NCI-H2171 (cell line): ENCODE measurements around the gene OLFM3.

Experiments used
- DNase-seq: peaks from one replicate; lab custom pipeline; 2025; lab: John Stamatoyannopoulos, UW

The OLFM3 gene

DNA sequence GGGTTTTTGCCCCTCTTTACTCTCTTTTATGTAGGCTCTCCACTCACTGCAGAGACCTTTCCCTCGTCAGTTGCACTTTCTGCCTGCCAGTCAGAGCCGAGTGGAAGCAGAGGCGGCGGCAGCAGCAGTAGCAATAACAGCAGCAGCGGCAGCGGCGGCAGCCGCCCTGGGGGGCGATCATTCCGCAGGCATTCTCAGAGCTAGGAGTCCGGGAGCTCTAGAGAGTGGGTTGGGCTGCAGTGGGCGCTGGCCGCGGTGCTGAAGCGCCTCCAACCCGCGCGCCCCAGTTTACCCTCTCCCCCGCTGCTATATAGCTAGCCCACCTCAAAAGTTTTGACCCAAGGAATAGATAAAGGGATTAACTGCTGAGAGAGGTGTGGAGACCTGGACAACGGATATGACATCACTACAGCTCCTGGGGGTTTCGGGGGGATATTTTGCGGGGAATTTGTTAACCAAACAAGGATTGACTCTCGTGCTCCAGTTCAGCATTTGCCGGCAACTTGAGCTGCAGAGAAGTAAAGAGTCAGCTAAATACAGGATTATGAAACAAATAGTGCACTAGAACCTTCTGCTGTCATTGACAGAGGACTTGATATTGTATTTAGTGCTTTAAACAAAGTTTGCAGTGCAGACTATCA lies at the start of gene OLFM3:
Gene OLFM3, minus strand, starts transcription at position 102 of the 641 bp plus-strand sequence.
- DNase-seq = no peak

DNA sequence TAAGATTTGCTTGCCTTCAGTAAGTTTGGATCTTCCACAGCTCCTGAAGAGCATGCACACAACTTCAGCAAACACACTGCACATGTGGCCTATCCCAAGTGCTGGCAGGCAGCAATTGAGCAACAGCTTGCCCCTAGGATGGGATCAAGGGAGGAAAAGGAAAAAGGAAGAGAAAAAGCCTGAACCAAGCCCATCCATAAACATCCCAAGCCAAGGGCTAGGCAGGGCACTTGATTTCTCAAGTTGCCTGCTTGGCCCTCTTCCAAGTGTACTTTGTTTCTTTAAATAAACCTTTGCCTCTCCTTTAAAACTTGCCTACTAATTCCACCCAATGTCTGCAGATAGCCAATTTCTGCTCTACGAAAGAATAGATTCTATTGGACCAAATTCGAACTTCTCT lies 49.0 kb upstream of the OLFM3 start:
- DNase-seq = no peak

DNA sequence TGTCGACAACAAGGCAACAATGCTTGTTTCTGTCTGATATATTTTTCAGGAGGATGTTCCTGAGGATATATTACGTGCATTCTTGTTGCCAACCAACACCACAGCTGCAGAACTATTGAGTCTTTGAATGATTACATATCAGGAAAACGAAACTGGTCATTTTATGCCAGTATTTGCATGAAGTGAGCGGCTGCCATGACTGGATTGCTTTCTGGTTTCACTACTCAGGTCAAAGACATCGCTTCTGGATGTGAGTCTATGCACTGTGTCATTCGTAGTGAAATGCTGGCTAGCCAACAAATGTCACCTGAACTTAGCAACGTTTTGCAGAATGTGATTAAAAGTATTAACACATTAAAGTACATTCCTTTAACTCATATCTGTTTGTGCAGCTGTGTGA lies 35.8 kb upstream of the OLFM3 start:
- no peak for DNase-seq

DNA sequence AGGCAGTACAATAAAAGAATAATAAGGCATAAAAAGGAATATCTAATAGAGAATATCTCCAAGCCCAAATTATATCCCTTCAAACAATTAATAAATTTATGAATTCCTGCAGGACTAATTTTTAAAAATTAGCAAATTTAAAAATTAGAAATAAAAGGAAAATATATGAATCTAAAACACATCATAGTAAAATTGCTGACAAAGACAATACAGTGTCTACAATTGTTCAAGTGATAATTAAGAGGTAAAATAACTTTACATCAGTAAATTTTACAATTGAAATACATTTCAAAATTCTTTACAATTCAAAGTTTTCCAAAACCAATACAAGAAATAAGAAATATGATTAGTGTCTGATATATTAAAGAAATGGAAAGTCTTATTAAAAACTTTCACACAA lies 22.8 kb upstream of the OLFM3 start:
- DNase-seq = no peak

DNA sequence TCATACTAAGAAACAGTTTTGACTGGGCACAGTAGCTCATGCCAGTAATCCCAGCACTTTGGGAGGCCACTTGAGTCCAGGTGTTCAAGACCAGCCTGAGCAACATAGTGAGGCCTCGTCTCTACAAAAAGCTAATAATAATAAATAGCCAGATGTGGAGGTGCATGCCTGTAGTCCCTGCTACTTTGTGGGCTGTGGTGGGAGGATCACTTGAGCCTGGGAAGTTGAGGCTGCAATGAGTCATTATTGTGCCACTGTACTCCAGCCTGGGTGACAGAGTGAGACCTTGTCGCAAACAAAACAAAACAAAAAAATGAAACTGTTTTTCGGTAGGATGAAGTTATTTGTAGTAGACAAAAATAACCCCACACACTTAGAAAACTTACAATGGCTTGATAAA lies 19.0 kb upstream of the OLFM3 start:
- DNase-seq = no peak

DNA sequence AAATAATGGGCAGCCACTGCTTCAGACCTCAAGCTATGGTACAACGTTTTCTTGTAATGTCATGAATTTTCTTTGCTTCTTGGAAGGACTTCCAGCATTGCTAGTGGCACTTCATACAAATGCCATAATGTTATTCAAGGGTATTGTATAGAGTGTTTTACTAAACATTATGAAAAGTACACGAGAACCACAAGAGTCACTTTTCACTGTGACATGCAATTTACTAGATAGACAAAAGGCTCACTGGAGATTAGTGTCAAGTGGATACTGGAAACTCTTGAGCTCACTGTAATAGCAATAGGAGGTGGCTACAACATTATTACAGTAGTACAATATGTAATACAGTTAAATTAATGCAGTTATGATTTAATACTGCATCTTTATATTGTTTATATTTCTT lies 5.3 kb upstream of the OLFM3 start:
- DNase-seq = no peak

DNA sequence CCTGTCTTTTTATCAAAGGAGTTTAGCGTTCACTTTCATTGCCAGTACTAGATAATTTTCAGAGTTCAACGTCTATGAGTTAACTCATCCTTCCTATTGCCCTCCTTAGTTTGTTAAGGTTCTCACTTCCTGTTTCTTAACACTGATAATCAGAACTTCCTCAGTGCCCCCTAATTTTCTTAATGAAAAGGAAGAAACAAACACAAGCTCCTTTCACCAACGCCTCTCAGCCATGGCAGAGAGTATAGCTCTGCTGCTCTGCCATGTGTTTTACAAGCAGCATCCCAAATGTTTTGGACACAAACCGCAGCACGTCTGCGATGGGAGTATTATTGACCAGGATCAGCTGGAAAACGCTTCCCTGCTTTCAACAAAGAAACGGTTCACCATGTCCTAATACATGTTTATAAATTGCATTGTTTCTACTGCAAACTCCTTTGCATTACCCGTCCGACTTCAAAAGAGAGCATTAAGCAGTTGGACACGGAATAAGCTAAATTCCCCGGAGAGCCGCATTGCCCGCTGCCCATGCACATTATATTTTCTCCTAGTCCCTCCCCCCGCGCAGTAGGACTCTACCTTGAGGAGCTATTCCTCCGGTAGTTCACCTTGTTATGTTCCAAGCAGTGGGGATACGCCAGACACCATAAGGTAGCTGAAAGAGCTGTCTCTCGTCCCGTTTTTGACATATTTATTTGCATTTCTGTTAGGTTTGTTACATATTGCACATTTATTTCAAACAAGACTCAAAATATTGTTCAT lies 561 bp downstream of the OLFM3 start:
- no peak for DNase-seq

DNA sequence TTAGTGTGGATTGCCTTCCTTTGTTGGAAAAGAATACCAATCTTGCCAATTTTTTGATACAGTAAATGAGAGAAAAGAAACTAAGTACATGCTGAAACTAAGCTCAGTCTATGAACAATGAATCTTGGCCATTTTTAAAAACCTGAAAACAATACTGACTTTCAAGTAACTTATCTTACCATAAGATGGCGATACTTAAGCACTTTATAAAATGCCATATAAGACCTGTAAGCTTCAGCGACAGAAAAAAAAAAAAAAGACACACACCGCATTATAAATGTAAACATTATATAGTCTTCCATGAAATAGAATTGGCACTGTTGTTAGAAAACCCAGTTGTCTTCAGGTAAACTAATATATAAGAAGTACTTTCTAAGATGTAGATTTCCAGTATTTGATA lies 3.0 kb downstream of the OLFM3 start:
- DNase-seq = no peak

DNA sequence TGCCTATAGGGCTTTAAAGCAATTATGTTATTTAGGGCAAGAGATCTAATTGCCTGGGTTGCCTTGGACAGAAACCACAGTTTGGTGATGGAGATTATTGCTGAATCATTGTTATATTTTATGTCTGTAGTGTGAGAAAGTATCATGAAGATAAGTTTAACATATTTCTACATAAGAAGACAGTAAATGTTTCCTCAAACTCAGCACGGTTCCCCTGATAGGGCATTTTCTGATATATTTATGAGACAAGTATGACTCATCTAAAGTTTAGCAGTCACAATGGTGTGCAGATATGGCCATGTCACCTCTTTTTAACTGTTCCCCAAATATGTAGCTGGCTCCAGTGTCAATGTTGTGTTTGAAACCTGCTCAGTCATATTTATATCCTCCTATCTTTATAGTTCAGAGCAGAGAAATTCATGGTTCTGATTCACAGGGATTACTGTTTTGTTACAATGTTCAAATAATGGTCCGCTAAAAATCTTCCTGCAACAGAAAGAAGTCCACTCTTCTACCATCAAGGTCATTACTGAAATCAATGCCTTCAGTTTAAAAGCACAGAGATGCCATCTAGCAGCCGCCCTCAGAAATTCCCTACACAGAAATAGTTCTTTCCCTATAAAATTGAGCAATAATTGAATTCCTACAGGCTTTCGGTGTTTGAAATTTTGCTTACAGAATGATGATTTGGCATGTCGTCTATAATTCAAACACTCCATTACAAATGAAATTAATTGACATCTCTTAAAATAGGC lies 3.7 kb downstream of the OLFM3 start:
- DNase-seq = no peak

DNA sequence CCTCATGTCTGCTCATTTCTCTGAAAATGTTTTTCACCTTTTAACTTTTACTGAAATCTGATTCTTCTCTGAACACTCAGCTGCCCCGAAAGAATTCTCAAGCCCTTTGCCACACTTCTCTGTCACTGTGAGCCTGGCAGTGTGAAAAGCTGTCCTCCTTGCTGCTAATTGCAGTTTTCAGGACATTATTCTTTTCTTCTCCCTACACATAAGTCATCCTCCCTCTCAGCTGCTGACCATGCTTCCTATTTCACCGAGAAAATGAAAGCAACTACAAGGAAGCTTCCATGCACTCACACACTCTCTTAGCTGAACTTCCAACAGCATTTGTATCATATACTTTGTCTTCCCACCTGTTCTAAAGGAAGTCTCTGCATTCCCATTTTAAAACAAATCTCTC lies 15.8 kb downstream of the OLFM3 start:
- no peak for DNase-seq

DNA sequence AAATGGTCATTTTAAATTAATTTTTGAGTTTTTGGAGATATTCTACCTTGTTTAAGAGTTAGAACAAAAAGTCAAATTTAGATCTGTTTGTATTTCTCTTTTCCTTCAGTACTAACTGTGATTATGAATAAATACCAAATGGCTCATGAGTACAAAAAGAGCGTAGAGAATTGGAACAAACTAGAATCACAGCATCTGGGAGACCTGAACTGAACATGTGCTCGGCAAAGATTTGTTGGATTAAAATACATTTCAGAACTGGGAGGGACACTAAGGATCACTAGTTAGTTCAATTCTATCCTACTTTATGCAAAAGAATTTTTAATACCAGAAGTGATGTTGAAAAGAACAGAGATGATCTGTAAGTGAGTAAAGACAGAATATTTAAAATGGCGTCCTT lies 19.5 kb downstream of the OLFM3 start:
- DNase-seq = no peak

DNA sequence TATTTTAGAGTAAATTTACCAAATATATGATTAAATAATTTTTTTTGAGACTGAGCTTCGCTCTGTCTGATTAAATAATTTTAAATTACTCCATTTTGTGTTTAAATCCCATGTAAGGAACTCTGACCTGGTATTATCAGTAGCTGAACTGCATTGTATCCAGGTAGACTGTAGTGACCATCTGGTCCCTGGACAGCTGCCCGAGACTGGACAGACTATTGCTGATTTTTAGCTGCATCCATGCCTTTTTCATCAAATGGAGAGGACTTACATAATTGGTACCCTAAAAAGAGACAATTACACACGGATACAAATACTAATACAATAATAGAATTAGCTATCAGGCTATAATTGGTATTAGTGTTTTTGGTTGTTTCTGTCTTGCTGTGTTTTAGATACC lies 20.6 kb downstream of the OLFM3 start:
- DNase-seq = no peak

DNA sequence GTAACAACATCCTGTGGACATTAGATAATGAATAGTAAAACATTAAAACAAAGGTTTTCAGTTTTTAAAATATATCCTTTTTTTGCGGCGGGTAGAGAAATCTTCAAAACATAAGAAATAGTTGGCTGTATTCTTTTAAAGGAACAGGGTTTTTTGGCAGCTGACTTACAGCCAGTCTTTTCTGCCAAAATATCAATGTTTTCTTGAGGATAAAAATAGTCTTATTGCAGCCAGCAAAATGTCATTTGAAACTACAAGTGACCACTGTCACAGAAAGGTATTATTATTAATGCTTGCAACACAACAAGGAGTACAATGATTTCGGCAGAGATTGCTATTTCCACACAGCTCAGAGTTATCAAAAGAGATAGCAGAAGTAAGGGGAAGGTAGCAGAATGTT lies 21.4 kb downstream of the OLFM3 start:
- no peak for DNase-seq

DNA sequence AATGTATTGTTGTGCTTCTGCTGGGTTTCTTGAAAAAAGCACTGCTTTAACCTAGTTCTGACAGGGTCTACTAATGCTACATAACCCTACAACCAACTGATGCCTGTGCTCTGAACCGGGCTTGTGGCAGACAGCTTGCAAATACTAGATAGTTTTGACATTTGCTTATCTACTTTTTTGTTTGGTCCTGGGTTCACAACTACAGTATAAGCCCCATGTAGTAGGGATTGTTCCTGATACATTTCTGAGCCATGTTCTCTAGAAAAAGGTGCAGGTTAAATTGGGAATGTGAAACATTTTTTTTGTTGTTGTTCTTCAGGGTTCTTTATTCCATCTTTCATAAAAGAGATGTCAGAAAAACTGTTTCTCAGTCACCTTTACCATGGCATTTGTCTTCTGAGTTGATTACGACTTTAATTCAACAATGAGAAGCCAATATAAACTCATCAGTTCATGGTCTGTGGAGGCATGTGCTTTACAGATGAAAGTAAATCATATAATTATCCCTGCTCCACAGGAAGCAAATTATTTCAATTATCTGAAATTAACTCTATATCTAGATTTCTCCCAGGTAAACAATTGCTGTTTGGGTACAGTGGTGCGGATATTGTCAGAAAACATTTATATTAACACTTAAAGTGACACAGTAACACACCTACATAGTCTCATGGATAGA lies 22.0 kb downstream of the OLFM3 start:
- no peak for DNase-seq

DNA sequence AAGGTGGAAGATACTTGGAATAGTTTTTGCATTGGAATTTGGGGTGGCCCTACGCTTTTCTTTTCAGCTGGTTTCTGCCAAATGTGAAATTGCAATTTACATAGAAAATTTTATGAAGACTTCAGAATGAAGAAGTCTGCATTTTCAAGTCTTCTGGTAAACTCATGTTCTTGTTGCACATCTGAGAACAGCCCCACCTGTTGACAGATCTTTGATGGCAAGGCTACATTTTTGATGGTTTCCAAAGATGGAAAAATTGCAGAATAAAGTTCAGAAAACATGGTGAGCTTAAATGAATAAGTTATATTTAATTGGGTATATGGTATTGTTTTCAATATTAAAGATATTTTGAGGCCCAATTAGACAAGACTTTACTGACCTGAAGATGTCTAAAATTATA lies 25.4 kb downstream of the OLFM3 start:
- DNase-seq = no peak

DNA sequence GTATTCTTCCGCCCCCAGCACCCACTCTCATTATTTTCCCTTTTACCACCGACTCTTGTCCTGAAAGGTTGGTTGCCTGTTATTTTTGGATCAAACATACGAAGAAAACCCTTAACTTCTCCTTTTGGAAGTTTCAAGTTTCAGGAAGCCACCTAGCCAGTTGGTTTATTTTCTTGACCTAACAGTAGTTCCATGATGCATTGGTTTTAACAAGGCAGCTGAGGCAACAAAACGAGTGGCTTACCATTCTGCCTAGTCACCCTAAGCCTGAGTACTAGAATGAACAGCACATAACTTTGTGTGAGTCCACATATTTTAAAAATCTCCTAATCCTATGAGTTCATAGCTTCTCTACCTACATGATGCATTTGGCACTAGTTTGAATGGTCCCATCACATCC lies 28.9 kb downstream of the OLFM3 start:
- no peak for DNase-seq

DNA sequence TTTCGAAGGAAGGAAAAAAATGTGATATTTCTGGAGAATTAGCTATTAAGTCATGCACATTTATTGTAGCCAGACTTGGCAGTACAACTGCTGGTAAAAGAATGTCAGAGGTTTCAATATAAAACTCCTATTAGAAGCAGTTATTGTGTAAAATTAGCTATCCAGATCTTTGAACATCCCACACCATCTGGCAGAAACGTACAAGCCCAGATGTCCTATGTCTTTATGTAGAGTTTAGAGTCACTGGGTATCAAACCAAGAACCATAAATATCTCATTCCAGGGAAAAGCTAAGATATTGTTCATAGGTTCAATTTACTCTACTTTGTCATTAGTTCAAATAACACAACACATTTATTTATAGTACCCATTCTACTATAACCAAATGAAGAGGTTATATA lies 31.4 kb downstream of the OLFM3 start:
- DNase-seq = no peak

DNA sequence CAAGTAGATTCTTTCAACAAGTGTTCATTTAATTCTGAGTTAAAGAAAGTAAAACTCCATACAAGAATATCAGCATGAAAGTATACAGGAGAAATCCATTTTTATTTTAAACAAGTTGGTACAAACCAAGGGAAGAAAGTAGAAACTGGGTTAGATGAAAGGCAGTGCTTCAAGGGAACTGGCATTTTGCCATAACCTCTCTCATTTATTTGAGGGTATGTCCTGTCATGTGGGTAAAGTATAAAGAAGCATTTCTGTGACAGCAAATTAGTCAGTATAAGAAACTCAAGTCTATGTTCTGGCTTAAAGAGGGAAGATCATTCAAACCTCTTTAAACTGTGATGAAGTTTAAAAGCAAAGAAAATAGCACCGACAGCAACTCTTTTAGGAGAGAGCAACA lies 32.0 kb downstream of the OLFM3 start:
- no peak for DNase-seq

DNA sequence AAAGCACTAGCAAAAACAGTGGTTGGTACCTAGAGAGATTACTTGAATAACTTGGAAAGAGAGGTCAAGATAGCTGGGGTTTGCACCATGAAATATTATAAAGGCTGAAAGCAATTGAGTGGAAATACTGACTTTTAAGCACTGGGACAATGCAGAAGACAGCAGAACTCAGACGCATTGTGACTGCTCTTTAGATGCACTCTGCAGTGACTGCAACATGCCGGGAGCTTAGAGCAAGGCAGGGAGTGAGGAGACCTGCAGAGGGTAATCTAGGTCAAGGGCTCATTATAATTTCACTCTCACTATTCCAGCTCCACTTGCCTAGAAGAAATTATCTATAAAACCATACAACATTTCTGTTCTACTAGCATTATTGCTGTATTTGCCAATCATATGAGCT lies 36.6 kb downstream of the OLFM3 start:
- no peak for DNase-seq

DNA sequence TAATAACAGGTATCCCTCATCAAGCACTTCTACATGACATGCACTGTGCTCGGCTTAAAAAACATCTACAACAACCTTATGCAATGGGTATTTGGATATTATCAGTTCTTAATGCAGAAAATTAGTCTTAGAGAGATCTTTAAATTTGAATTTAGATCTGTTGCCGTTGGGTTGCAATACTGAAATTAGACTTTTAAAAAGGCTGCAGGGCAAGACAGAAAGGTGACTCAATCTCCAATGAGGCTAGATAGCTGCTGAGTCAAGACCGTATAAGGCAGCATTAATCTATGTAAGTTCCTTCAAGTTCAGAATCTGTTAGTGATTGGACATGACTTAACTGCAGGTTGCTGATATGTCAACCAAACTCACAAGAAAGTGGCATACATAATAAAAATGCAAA lies 37.3 kb downstream of the OLFM3 start:
- no peak for DNase-seq

DNA sequence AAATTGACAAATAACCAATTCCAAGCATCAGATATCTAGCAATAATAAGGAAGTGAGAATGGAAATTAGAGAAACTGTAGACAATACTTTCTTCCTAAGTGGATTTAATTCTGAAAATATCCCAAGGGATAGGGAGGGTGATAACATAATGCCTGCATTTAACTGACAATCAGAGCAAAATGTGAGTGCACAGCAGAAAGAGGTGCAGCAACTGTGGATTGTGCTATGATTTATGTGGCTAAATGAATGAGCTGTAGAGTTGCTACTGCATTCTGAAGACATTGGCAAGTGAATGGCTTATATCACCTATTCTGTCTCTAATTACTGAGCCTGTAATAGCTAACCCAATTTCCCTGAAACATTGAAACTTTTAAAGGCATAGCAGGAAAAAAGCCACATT lies 39.0 kb downstream of the OLFM3 start:
- no peak for DNase-seq

DNA sequence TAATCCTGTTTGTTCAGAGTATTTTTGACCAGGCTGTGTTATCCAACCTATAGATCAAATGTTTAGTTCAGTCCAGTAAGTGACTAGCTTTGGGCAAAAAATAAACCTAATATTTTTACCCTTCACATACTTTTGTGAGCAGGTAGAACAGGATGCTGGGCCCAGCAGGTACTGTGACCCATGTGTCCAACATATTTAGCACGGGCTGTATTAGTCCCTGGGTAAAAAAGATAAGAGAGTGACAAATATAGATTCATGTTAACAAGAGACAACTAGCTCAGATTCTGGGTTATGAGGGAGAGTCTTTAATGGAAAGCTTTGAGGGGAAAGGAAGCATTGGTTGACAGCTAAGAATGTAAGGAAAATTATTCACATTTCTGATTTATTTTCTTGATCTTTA lies 43.1 kb downstream of the OLFM3 start:
- DNase-seq = no peak

DNA sequence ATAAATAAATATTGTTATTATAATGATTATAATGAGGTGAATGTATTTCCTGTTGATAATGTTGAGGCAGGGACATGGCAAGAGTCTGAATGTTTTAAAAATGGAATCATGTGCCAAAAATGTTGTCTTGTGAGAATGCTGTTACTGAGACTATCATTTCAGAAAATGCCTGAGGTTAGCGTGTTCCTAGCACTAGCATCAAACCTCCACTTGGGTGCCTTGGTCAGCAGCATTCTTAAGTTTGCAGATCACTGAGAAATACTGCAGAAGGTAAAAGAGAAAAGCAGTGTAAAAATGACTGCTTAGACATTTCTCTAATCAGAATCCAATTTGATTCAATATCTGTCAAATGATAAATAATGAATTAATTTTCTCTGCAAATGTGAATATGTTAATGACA lies 50.8 kb downstream of the OLFM3 start:
- DNase-seq = no peak
